ENCODE measurements around the gene SERTM1.

SERTM1 gene

DNA sequence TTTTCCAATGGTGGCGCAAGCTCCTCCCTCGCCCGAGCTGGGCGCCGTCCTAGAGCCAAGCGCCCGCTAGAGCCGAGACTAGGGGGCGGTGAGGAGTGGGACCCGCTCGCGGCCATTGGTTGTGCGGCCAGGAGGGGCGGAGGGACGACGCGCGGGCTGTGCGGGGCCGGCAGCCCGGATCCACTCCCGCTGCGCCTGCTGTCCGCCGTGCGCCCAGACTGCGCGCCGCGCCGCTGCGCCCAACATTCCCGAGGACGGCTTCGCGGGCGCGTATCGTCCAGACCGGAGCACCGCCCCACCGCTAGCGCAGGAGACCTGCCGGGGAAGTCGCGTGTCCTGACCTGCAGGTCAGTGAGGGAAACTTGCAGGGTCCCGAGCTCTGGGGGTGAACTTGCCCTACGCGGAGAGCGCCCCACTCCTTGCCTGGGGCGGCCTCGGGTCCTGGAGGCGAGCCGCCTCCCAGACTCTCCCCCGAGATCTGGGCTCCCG, at the start of gene SERTM1:
SERTM1 (plus strand) TSS at position 183 of the 489 bp plus-strand sequence. CDS start 21,059 bp downstream, outside the sequence.
- DNase-seq (ENCODE audit: low read depth in 2 of 2), result no peak

DNA sequence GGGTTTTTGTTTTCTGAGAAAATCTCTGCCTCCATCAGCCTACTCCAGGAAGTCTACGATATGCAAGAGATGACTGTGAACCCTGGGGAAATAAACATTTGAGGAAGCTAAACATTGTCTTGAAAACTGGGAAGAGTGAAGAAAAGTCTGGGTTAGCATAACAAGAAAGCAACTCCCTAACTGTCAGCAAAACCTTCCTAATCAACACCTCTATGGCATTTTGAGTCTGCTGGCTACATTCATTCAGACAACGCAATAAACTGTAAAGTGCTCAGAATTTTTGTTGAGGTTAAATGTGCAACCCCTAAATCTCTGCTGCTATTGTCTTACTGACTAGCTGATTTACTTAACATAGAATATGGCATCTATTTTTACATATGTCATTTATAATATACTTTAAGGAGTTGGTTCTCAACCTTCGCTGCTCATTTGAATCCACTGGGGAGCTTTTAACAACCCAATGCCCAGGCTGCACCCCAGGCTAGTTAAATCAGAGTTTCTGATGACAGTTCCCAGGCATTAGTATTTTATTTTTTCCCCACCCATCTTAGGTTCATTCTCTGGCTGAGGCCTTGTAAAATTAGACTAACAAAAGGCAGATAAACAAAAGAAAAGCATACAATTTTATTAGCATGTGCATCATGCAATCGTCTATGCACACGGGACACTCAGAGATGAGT, 45.3 kb upstream of the SERTM1 start:
- no peak for DNase-seq (ENCODE audit: low read depth in 2 of 2)

DNA sequence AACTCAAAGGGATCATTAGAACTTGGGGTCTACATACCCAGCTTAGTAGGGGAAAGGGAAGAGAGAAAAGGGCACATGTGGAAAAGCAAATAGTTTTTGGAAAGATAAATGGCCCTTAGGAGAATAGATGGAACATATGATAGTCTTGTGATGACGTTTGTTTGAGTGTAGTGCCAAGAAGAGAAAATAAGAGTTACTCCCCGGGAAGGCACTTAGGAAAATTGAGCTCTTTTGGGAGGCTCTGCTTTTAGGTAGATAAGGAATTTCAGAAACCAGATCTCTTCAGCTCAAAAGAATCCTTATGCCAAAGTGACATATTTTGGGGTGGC, 44.8 kb upstream of the SERTM1 start:
- DNase-seq (ENCODE audit: low read depth in 2 of 2), result no peak

DNA sequence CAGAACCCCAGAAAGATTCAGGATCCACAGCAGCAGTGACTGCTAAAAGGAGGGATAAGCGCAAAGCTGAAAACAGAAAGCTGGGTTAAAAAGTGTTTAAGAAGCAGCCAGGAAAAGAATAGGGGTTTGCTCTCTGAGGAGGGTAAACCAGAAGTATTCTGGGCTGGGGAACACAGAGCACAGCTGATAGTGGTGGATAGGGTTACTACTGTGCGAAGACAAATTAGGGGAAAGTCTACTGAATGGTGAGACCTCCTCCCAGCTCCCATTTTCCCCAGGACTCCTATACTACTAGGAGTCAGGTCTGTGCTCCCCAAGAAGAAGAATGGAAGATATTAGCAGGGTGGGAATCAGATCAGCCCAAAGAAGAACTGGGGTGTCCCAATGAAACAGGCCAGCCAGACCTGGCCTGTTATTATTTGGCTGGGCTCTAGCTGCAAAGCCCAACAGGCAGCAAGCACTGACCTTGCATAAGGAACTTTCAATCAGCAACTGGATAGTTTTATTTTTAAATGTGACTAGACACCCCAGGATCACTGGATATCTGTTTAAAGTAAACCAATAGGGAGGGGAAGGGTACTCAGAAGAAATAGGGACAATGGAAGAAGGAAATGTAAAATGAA, 43.5 kb upstream of the SERTM1 start:
- DNase-seq (ENCODE audit: low read depth in 2 of 2), result no peak

DNA sequence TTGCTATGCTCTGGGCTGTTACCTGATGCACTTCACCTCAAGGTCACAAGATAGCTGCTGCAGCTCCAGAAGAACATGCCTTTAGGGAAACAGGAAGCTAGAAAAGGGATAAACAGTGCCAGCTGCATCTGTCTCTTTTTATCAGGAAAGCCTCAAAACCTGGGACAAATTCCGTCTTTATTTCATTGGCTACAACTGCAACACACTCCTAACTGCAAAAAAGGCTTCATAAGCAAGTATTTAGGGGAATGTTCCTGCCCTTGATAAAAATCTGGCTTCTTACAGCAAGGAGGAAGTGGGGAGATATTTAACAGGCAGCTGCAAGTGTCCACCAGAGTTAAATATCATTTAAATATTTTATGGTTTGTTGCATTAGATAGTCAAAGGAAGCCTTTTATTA, 34.2 kb upstream of the SERTM1 start:
- no peak for DNase-seq (ENCODE audit: low read depth in 2 of 2)

DNA sequence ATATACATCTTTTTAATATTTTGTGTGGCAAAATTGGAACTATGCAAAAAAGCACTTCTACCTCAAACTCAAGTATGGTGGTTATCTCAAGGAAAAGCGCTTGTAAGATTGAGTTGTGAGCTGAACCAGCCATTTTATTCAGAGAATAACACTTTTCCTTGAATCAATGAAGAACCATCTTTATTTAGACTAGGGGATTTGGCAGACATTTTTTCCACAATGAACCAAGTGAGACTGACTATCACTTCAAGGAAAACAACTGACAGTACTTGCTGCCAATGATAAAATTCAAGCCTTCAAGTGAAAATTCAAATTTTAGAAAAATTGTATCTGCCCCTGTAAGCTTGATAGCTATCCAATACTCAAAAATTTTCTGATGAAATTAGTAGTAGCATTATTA, 23.2 kb upstream of the SERTM1 start:
- DNase-seq (ENCODE audit: low read depth in 2 of 2), result no peak

DNA sequence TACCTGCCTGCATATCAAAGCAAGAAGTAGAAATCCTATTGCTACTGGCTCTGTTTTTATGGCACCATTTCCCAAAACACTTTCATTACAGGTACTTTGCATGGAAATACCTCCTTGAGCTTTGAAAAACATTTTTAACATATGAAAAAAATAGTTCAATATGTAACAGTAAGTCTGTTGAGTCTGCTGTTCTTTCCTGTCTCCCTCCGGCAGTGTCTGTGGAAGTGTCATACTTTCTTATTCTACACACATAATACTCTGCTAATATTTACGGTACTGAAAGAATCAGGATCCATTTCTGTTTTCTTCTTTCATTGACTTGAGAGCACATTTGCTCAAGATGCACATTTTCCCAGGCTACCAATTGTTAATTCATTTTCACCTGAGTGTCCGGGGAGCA, 8.2 kb upstream of the SERTM1 start:
- no peak for DNase-seq (ENCODE audit: low read depth in 2 of 2)

DNA sequence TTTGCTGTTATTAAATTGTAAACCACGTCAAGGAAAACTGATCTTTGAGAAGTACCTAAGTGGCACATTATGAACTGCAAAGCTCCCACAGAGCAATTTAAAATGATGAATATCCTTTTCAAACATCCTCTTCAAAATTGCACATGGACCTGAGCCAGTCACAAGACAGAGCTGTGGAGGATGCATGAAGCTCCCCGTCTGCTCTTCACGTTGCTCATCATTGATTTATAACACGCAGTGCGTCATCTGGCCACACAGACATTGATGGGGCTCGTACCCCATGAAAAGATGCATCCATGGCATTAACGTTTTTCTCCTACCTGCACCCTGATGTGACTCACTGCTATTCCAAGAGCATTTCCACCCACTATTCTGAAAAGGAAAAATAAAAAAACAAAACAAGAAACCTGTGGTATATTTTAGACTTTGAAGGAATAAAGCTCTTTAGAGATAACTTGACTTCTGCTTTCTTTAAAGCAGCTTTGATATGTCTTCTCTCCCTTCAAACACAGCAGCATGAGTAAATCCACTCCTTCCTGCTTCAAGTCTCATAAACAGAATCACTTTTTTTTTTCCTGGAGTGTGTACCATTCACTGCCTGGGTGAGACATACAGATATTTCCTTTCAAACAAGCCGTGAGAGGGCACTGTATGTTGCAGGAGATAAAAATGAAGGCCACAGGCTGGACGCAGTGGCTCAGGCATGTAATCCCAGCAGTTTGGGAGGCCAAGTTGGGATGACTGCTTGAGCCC, 7.2 kb upstream of the SERTM1 start:
- no peak for DNase-seq (ENCODE audit: low read depth in 2 of 2)

DNA sequence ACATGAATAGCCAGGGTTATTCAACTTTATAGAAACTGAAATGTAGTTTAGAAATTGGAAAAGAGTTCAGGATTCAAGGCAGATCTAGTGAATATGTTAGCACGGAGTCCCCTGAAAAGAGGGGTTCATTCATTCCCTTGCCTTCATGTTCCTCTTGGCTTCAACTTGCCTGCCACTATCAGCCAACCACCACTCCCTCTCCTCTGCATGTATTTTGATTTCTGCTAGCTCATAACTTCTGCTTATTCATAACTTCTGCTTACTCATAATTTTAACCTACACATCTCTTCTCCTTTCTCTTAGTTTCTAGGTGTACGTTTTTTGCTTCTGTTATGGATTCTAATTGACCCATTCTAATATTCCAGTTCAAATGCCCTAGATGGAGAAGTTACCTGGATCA, 5.5 kb upstream of the SERTM1 start:
- DNase-seq (ENCODE audit: low read depth in 2 of 2), result no peak

DNA sequence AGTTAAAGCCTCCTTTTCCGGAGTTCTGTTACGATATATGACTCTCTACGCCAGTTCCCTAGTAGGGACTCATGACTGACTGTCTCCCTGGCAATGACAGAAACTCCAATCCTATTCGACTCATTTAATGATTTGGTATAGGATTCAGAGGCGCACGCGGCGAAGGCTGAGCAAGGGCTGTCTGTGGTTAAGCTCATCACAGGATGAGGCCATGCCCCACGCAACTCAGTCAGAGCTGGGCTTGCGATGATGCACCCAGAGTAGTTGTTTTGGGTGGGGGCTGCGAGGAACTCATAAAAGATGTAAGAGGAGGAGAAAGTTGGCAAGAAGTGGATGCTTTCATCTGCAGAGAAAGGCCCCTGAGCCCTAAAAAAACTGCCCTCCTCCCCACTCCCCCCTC, 468 bp upstream of the SERTM1 start:
- DNase-seq (ENCODE audit: low read depth in 2 of 2), result no peak

DNA sequence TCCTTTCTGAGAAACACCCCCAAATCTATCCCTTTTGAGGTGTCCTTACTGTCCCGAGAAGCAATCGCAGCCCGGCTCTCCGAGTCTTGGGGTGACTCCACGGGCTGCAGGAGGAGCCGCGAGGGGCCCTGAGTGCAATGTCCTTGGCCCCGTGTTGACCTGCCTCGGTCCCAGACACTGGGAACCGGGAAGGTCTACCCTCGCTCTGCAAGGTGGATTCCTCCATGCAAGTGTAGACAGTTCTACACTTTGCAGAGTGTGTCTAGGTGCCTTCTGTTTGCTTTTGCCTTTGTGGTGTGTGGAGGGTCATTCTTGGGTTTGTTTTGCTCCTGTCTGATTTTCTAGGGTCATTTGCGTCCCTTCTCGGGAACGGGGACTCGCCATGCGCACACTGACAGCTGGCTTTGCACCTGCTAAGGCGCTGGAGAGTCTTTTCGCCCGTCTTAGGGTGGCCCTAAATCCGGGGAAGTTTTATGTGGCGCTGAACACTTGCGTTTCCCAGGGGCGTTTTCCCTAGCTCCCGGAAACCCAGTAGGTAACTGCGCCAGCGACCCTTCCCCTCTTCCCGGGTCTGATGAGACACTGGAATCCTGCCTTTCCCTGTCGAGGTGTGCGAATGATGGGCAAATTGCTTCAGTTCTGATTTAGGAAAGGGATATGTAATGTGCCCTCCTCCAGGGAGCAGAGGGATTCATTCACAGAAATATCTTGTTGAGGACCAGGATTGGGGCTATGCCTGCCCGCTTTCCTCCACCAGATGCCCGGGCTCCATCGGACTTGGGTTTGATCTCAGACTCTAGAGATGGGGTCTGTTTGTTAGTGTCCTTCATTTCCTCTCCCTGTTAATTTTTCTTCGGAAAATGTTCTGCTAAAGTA, 755 bp downstream of the SERTM1 start:
- no peak for DNase-seq (ENCODE audit: low read depth in 2 of 2)

DNA sequence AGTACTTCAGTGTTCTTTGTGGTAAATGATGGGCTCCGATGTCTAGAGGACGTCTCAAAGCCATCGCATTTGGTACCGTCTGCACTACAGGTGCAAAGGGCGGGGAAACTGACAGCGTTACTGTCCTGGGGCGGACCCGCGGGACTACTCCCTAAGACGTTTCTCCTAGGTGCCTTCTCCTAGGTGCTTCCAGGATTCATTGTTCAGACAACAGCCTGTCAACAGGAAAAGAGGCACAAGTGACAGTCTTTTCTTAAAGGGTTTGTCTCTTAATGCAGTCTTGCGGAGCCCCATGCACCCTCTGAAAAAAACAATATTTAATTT, 1.4 kb downstream of the SERTM1 start:
- DNase-seq (ENCODE audit: low read depth in 2 of 2), result no peak

DNA sequence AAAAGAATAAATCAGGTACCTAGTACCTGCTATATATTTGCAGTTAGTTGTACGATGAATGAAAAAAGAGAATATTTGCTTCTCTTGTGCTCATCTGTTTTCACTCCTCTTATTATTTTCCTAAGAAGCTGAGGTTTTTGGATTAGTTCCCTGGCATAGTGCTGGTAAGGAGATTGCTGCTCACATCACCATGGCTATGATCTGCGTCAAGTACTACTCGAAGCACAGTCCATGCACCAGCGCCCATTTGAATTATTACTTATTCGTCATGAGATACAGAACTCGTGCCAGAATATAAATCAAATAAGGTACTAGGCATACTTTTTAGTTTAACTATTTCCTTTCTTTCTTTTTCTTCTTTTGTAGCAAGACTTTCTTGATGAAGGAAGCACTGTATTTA, 7.1 kb downstream of the SERTM1 start:
- no peak for DNase-seq (ENCODE audit: low read depth in 2 of 2)

DNA sequence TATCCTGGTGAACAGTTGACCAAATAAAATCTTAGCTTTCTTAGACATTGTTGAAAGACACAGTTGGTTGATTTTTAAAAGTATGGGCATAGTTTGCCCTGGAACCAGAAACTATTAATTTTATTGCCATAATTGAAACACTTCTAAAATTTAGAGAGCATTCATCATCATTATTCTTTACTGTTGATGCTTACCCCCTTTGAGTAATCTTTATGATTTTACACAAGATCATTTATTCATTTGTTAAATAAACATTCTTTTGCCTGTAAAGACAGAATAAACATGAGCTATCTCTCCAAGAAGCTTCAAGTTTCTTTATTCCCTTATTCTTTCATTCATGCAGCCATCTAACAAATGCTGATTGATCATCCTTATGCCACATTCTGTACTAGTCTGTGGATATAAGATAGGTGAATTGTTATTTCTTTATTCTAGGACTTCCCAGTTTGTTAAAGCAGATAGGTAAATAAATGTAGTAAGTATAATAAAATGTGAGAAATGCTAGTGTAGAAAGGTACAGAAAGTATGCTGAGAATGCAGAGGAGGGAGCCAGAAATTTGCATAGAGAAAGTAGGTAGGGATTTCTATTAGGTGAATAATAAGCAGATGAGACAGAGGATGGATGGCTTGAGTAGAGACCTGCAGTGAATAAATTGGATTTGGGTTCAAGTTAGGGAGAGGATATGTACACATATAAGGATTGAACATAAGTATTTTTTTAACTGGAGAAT, 8.2 kb downstream of the SERTM1 start:
- DNase-seq (ENCODE audit: low read depth in 2 of 2), result no peak

DNA sequence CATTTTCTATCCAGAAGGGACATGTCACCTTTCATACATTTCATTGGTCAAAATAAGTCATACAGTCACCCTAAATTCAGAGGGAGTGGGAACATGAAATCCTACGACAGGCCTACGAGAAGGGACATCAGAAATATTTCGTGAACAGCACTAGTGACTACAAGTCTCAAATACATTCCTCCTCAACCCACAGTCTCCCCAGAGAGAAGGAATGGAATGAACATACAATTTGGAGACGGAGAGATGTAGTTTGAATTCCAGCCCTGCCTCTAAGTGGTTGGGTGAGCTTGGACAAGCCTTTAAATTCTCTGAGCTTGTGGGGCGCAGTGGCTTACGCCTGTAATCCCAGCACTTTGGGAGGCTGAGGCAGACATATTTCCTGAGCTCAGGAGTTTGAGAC, 9.9 kb downstream of the SERTM1 start:
- no peak for DNase-seq (ENCODE audit: low read depth in 2 of 2)

DNA sequence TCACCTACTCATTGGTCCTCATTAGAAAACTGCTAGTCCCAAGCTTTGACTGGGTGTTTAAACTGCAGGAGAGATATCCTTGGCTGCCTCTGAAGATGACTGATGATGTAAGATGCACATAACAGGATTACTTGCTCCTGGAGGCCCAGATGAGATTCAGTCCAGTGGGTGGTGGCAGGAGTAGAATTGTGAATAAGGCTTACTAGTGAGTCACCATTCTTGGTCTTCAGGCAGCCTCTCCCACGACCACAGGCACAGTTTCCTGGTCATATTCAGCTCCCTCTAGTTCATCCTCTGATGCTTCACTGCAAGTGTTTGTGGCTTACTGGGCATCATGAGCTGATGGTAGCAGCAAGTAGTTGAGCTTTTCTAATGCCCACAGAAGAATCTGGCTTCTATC, 12.1 kb downstream of the SERTM1 start:
- no peak for DNase-seq (ENCODE audit: low read depth in 2 of 2)

DNA sequence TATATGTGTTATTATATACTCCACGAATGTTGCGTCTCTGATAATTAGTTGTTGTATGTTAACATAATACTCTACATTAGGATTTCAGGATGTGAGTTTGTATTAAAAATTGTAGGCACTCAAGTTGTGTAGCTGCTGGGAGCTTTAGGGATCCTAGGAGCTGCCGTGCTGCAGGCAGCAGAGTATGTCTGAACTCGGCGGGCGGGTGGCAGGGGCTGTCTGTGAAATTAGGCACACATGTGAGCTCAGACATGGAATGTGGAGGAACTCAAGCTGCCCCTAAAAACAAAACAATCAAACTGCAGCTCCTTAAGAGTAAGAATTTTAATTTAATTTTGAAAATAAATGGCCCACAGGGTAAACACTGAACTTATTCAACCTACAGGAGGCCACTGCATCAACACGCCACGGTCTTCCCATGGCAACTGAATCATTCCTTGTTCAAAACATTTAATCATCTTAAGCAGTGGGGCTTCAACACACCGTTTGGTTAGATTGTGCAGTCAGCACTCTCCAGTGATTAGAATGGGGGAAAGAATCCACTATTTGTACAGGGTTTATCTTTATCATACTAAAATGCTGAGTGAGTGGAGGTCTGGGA, 22.7 kb downstream of the SERTM1 start:
- DNase-seq (ENCODE audit: low read depth in 2 of 2), result no peak

DNA sequence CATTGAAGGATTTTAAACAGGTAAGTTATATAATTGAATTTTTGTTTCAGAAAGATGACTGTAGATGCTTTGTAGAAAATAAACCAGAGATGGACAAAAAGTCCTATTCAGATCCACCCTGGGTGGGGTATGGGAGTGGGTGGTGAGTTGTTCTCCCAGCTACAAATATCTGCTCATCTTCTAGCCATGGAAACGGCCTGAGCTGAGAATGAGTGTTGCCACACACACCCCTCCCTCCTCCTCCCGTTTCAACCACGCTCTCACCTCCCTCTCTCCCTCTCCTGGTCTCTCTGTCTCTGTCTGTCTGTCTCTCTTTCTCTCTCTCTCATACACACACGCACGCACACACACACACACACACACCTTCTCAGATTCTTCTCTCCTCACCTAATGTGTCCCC, 26.4 kb downstream of the SERTM1 start:
- DNase-seq (ENCODE audit: low read depth in 2 of 2), result no peak

DNA sequence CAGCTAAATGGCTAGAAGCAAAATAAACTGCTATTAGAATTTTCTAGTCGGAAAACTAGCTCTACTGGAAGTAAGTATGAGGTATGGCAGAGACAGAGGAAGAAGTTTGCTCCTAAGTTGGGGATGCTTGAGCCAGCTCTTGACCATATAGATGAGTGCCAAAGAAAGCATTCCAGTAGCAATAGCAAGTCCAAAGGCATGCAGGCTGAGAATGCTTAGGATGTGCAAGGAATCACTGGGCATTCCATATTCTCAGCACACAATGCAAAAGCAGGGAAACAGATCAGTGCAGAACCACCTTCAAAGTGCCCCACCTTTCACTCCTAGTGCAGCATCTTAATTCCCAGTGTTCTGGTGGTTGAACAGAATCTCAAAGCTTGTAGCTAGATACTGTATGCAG, 32.9 kb downstream of the SERTM1 start:
- DNase-seq (ENCODE audit: low read depth in 2 of 2), result no peak

DNA sequence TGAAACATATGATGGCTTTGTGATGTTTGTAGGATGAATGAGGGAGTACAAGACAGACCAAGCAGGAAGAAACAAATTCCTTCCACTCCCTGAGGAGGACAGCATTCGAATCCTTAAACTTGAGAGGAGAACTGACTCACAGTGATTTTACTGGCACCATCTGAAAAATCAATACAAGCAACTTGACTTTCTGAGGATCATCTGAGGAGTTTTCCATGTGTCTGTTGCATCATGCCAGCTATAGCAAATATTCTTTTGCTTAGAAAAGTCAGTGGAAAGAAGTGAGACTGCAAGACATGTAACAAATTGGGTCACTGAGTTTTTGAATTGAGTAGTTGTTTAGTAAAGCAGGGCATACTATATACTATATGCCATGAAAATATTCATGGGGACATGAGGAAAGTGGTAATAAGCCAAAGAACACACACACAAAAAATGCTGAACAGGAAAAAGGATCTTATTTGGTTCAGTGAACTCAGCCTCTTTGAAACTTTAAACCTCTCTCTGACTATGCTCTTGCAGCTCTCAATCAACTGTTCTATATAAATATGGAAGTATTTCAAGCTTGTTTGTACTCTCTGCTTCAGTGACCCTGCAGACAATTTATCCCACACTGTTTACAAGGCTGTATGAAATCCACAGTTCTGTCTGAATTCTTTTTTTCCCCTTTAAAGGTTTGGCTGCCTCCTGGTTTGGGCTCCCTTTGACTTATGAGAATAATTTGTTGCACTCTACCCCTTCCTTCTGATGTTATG, 35.5 kb downstream of the SERTM1 start:
- DNase-seq (ENCODE audit: low read depth in 2 of 2), result no peak
